ENCODE results near the gene EFNB3.

The EFNB3 gene

GRCh38 chr17:7756968-7757367, 52.0 kb downstream of the EFNB3 start:
- DNase-seq (ENCODE audit: insufficient read length, low spot score) (no peak), FAIRE-seq (no peak)
